ENCODE results near the gene FAM9C.

FAM9C gene

DNA sequence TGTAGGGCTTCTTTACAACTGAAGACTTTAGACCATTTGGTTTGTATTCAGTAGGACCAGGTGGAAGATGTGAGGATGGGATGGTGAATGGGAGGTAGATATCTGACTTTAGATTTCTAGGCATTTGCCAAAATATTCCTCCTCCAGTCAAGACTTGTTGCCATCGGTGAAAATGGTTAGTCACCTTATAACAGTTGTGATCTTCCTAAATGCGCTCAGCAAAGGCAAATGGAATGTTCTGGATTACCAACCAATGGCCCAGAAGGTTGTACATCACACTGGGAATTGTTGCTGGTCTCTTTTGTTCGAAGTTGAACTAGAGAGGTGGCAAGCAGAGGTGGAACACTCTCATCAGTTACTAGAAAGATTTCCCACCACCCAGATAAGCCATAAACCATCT, 35.6 kb downstream of the FAM9C start:
- no peak for DNase-seq (ENCODE audit: low read depth in 2 of 3, low spot score in 1 of 3)

DNA sequence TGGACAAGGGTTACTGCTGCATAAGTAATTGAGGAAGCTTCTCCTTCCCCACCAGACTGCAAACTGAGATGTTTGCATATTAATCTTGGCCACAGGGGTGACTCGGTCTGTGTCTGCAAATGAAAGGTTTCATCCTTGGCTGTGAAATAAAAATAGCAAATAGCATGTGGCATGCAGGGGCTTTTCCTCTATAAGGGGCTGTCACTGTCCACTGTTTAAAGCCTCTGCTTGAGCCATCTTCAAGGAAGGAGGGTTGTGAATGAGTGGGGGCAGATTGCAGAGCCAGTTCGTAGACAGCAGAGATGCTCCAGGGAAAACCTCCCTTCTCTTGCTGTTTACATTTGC, 36.3 kb downstream of the FAM9C start:
- DNase-seq (ENCODE audit: low read depth in 2 of 3, low spot score in 1 of 3), result no peak

DNA sequence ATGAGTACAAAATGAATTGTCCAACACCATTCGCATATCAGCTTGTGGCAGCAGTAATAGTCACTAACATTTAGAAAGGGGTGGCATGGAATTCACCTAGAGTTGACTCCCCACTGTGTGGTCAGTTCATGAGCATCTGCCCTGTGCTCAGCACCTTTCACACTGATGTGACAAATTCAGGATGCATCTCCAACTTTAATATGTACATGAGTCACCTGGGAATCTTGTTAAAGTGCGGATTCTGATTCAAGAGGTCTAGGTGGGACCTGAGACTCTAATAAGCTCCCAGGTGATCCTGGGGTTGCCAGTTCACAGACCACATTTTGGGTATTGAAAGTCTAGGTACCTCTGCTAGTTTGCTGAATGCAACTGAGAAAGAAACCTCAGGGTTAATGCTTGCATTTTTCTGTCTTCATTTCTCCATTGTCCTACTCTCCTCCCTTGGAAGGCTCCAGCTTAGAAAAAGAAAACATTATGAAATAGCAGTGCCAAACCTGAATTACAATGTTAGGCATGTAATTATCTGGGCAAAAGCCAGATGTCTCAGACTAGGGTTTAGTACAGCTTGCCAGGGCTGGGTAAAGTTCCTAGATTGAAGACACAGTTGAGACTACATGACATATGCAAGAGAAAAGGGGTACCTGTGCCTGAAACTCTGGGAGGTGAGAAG, 36.8 kb downstream of the FAM9C start:
- DNase-seq (ENCODE audit: low read depth in 2 of 3, low spot score in 1 of 3), result no peak

DNA sequence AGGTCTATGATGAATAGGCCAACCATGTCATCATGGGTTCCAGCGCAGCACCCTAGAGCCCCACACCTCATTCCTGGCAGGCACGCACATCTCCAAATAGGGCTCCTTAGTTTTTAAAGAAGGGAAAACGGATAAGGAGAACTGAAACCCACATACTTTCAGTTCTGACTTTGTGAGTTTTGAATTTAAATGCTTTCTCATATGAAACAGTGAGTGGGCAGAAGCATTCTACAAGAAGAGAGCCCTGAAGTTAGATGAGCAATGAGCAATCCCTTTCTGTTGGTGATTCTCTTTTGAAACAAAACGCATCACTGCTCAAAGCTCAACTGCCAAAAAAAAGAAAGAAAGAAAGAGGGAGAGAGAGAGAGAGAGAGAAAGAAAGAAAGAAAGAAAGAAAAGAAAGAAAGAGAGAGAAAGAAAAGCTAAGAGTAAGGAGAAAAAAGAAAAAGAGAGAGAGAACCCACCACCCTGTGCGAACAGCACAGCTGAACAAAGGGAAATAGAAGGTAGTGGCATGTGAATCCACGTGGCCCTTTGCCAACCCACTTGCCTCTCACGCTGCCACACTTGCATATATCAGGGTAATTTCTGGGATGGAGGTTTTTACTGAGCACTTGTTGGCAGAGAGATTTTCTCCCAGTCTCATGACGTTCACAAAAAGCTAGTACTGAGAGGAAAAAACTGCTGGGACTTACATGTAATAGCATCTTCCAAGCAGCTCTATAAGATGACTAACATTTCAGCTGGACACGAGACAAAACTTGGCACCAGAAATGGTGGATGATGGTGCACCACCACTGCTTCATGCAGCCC, 38.6 kb downstream of the FAM9C start:
- no peak for DNase-seq (ENCODE audit: low read depth in 2 of 3, low spot score in 1 of 3)

DNA sequence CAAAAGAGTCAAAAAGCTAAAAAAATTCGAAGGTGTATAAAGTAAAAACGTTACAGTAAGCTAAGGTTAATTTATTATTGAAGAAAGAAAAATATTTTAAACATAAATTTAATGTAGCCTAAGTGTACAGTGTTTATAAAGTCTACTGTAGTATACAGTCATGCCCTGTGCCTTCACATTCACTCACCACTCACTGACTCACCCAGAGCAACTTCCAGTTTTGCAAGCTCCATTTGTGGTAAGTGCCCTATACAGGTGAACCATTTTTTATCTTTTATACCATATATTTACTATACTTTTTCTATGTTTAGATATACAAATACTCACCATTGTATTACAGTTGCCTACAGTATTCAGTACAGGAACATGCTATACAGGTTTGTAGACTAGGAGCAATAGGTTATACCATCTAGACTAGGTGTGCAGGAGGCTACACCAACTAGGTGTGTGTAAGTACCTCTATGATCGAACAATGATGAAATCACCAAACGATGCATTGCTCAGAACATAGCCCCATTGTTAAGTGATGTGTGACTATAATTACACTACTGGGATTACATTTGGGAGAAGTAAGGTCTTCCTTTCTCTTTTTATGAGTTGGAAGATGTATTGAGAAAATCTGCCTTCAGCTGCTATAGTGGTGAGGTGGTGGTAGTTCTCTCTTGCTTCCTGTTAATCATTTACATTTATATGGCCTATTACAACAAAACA, 42.3 kb downstream of the FAM9C start:
- DNase-seq (ENCODE audit: low read depth in 2 of 3, low spot score in 1 of 3), result no peak

DNA sequence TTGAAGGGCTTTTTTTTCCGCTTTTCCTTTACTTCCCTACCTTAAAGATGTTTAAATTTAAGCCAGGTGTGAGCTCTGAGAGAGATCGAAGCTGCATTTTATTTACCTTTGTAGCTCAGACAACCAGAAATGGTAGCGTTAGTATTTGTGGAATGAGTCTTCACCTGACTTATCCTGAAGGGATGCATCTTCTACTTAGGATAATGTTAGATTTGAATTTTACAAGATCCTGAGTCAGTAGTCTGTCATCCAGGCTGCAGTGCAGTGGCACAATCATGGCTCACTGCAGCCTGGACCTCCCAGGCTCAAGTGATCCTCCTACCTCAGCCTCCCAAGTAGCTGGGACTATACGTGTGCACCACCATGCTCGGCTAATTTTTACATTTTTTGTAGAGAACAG, 43.3 kb downstream of the FAM9C start:
- DNase-seq (ENCODE audit: low read depth in 2 of 3, low spot score in 1 of 3), result no peak

DNA sequence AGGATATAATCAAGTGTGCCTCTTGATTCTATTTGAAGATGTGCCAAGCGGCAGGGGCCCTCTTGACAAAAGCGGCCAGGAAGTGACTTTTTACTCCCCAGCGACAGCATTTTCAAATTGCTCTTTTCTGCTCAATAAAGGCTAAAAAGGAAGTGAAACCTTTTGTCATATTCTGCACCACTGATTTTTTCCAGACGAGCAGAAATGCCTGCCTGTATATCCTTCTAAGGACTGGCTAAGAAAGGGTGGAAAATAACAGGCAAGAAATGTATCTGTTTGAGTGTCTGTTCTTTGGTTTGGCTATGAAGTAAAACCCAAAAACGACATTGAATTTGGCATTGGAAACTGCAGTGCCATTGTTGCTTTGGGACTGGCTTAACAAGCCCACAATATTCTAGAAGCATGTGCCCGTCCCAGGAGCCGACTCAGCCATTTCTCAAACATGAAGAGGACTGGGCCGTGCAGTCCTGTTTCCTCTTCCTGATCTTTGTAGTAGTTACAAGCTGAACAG, 44.1 kb downstream of the FAM9C start:
- no peak for DNase-seq (ENCODE audit: low read depth in 2 of 3, low spot score in 1 of 3)

DNA sequence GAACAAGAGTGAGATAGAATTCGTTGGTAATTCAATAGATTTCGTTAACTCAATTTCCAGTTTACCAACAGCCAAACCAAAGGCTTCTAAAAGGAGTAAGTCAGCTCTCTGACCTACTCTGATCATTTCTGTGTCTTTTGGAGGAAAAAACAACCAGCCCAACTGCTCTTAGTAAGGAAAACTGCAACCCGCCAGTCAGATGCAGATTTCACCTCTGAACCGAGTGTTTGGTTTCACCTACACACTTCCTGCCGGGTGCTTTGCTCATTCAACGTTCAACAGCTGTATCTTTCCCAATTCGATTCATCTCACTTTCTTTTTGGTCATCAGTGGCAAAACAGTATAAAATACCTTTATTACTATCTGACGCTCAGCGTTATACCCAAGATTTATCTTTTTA, 45.0 kb downstream of the FAM9C start:
- peak in 1 of 3 donors; percentile 52 for DNase-seq (ENCODE audit: low read depth in 2 of 3, low spot score in 1 of 3)

DNA sequence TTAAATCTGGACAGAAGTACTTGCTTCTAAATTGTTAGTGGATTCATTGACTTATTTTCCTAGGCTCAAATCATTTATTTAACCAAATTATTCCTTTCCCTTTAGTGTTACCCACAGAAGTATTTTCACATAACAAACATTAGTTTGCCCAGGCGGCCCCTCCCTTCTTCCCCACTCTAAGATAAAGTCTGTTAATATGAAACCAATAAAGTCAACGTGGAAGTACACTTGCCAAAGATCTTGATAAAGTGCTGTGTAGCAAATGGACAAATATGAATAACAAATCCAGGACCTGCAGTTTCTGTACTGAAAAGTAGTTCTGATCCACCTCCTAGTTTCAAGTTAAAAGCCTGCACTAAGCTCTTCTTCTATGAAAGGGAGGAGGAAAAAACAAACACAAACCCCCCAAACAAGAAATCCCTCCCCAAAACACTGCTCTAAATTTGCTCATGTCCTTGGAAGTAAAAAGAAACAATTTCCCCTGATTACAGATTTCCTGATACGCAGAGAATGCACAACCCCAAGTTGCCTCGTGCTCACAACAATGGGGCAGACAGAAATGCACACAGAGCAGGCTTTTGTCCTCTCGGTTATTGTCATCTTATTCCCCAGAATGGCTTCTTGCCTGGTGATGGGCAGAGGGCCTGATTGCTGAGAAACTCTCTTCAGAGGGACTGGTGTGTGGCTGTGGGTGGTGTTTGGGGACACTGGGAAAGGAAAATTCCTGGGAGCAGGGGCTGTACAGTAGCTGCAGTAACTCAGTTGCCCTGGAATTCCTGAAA, 46.3 kb downstream of the FAM9C start:
- DNase-seq (ENCODE audit: low read depth in 2 of 3, low spot score in 1 of 3), result no peak

DNA sequence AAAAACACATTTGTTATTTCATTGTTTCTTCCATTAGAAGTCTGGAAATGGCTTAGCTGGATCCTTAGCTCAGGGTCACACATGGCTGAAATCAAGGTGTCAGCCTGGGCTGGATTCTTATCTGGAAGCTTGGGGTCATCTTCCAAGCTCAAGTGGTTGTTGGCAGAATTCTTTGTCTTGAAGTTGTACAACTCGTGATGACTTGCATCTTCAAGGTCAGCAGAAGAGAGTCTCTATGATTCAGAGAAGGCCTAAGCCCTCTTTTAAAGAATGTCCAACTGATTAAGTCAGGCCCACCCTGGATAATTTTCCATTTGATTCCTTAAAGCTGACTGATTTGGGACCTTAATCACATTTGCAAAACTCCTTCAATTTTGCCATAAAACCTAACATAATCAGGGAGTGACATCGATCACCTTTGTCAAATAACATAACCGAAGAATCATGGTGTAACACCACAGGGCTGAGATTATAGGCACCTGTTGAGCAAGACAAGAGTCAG, 47.4 kb downstream of the FAM9C start:
- no peak for DNase-seq (ENCODE audit: low read depth in 2 of 3, low spot score in 1 of 3)

DNA sequence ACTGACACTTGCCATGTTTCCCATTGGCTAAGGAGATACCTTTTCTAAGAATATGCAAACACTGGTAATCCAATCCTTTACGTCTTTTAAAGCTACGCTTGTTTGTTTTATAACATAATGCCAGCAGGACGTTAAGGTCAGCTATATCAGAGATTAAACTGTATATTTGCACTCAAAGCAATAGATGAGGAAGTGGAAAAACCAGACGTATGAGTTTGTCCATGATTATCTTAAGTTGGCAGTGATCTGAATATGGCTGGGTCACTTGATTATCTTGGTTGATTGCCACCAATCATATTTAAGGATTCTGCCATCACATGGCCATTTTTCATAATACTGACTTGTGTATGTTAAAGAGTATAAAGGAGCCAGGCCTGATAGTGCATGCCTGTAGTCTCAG, 50.1 kb downstream of the FAM9C start:
- no peak for DNase-seq (ENCODE audit: low read depth in 2 of 3, low spot score in 1 of 3)

DNA sequence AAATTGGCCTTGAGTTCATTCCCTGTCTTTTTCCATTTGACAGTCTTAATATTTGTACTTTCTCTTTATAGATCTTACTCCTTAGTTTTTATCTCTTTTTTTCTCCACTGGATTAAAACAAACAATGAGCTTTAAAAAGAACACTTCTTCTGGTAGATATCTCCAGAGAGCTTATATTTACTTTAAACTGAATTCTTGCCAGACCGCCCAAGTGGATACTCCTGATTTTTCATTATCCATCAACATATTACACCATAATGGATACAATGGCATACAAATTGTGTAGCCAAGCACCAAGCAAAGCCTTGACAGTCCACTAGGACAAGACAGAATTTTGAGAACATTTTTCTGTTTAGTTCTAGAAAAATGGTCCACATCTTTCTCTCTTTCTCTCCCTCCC, 50.6 kb downstream of the FAM9C start:
- no peak for DNase-seq (ENCODE audit: low read depth in 2 of 3, low spot score in 1 of 3)

DNA sequence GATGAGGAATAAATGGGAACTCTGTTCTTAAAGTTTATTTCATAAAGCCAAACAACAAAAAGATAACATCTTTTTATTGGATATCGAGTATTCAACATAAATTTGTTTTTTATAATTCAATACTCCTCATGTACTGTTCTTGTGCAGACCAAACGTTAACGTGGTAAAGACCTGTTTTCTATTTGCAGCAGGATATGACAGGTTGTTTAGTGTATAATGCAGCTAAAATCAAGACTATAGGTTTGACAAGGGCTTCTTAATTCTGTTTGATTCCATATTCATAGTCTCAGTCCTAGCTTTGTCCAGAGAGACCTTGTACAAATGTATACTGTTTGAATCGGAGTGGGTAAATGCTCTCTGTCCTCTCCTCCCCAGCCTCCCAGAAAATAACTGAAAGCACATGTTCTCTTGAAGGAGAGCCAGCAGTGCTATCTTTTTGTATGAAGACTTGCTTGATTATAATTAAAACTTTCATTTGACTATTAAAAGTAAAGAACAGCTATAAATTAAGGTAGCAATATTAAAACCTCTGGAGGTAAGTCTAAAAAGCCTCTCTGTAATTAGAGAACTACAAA, 51.8 kb downstream of the FAM9C start:
- DNase-seq (ENCODE audit: low read depth in 2 of 3, low spot score in 1 of 3), result no peak

DNA sequence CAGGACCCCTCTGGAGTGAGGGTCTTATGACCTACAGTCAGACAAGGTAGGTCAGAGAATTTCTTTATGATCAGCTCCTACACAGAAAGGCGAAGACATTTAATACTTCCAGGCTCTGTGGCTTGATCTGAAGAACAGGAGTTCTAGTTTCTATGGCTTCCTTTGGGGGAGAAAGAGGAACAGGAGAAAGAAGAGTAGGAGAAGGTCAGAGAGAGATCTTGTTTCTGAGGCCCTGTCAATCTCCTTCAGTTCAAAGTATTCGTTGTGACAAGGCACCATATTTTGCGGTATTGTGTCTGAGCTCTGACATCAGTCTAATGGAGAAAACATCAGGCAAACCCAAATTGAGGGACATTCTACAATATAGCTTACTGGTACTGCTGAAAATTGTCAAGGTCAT, 52.8 kb downstream of the FAM9C start:
- DNase-seq (ENCODE audit: low read depth in 2 of 3, low spot score in 1 of 3), result no peak

DNA sequence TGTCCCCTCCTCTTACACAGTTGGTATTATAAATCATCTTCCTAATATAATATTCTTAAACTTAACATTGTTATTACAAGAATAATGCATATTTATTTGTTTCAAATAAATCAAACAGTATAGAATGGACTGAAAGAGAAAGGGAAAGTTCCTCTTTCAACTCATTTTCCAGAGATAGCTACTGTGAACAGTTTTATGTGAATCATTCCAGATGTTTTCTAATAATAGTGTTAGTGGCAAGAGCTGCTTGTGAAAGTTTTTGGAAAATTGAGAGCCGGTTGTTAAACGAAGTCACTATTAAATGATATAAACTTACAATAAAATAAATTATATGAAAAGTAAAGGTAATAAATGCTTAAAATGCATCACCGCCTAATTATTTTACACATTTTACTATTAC, 55.0 kb downstream of the FAM9C start:
- no peak for DNase-seq (ENCODE audit: low read depth in 2 of 3, low spot score in 1 of 3)

DNA sequence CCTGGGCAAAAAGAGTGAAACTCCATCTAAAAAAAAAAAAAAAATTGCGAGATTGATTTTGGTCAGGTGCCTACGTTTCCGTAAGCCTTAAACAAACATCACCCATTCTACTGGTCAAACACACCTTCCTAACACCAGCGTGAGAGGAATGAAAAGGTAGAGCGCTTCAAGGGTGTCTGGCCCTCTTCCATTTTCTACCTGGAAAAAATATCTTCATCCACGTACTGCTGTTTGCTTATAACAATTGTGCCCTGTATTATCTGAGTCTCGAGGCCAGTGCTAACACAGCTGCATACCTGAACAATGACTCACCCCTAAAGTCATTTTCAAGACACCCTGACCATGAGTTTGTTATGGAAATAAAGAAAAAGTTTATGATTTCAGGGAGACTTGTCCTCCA, 55.6 kb downstream of the FAM9C start:
- no peak for DNase-seq (ENCODE audit: low read depth in 2 of 3, low spot score in 1 of 3)

DNA sequence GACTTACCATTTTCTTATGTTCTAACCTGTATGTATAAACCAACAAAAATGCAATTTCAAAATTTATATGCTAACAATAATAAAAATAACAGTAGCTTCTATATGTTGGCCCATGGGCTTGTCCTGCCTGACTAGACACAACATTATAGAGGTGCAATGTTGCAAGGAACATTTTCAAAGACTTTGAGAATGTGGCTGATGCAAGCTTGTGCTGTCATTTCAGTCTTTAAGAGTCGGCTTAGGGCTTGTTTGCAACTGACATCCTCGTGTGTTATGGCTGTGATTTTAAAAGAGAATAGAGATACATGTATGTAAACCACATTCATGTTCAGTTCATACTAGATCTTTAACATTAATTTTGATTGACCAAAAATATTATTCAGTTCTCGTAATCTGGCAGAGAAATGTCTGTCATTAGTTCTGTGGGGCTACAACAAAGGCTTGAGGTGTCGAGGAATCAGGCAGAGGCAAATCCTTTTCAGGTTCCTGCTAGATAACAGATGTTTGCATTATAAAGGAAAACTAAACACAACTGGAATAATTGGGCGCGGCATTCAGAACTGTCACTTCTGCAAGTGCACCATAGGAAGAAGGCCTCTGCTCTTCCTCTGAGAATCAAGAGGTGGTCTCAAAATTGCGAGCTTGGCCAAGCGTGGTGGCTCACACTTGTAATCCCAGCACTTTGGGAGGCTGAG, 56.4 kb downstream of the FAM9C start:
- no peak for DNase-seq (ENCODE audit: low read depth in 2 of 3, low spot score in 1 of 3)

DNA sequence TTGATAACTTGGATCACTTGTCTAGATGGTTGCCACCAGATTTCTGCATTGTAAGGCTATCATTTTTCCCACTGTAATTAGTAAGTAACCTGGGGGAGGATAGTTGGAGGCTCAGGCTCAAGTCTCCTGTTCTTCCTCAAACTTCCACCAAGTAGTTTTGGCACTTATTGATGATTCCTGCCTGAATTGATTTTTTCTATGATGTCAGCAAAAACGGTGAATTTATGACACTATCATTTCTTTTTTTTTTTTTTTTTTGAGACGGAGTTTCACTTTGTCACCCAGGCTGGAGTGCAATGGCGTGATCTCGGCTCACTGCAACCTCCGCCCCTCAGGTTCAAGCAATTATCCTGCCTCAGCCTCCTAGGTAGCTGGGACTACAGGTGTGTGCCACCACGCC, 57.1 kb downstream of the FAM9C start:
- DNase-seq (ENCODE audit: low read depth in 2 of 3, low spot score in 1 of 3), result no peak

DNA sequence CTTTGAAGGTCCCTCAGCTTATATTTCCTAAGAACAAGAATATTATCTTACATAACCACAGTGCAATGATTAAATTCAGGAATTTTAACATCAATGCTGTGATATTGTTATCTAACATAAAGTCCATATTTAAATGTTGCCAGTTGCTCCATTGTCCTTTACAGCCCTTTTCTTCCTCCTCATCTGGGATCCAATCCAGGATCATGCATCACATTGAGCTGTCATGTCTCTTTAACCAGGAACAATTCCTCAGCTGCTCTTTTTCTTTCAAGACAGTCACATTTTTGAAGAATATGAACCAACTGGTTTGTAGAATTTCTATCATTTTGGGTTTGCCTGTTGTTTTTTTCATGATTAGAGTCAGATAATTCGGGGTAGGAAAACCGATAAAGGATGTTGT, 57.5 kb downstream of the FAM9C start:
- DNase-seq (ENCODE audit: low read depth in 2 of 3, low spot score in 1 of 3), result no peak

DNA sequence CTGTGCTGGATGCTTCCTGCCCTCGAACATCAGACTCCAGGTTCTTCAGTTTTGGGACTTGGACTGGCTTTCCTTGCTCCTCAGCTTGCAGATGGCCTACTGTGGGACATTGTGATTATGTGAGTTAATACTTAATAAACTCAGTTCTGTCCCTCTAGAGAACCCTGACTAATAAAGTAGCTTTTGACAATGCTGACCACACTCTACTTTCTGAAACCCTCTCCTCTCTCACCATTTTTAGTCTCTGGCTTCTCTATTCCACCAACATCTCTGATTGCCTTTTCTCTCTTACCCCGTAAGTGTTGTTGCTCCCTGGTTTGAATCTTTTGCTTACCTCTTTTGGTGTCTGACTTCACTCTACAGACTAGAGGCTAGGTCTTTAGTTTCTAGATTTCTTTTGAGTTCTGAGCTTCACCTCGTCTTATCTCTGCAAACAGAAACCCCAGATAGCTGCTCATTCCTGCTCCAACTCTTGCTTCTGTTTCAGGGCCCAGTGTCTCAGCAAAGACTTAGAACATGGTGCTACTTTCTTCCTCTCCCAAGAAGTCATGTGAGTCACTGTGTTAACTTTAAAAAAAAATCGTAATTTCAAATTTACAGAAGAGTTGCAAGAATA, 58.1 kb downstream of the FAM9C start:
- no peak for DNase-seq (ENCODE audit: low read depth in 2 of 3, low spot score in 1 of 3)

Measured in stimulated activated CD4-positive, alpha-beta T cell treated with anti-CD3 and anti-CD28 coated beads, Interleukin-12 subunit alpha, Interleukin-12 subunit beta, amount 100 ng/mL, for 48 hours (primary cell).